GM12878 (cell line): ENCODE measurements around the gene BMERB1. TPM values are rescaled to one million over a fixed set of nuclear protein-coding genes. Genes with fewer than 3 reads are reported as not detected.
A peak's percentile ranks its signal among the peaks of the same experiment; 100 is the strongest.
"Not testable (repeated sequence)": the region's sequence is repeated elsewhere in the genome, so short reads cannot be mapped to it uniquely, and the experiment has no call there.

ENCODE experiments used
- ATAC-seq: fragments of 200-7000 bp; cut with Tn5 transposase; 3 replicates; pipeline ENCODE4 v1.9.1; 2020; ENCODE audit warnings: mild to moderate bottlenecking, moderate library complexity
- BruUV-seq: library from RNA; stranded (reverse); fragments of 400-500 nt; replicated peaks from 2 replicates; lab custom pipeline; 2021; lab: Mats Ljungman, UMichigan
- CTCF ChIA-PET: fragments of 300-600 bp; sonication (Branson Sonifier 250); formaldehyde crosslinking; extraction: SDS; loops from one replicate; lab custom pipeline; 2021; ENCODE audit warnings: inconsistent platforms; lab: Yijun Ruan, JAX
- POLR2A ChIA-PET: fragments of 350-600 bp; formaldehyde crosslinking; extraction: SDS; loops from one replicate; lab custom pipeline; 2021; ENCODE audit warnings: inconsistent platforms; lab: Charles Lee
- RAD21 ChIA-PET: fragments of 300-600 bp; sonication (Branson Sonifier 250); formaldehyde crosslinking; loops from one replicate; lab custom pipeline; 2023; ENCODE audit warnings: antibody characterized with exemption; ENCODE audit not compliant: unreplicated experiment; lab: Charles Lee
- SMC1A ChIA-PET: fragments of 300-600 bp; sonication (Branson Sonifier 250); formaldehyde crosslinking; loops from one replicate; lab custom pipeline; 2023; ENCODE audit not compliant: unreplicated experiment, uncharacterized antibody; lab: Charles Lee
- DNase-seq: peaks from one replicate; pipeline ENCODE4 v3.0.0-alpha.2; 2011; ENCODE audit warnings: low read depth, low spot score
- FAIRE-seq: peaks from 3 replicates; lab custom pipeline; 2011; peaks lifted over from hg19 to GRCh38; lab: Jason Lieb, UNC
- H2AFZ ChIP-seq: 2 replicates; pipeline ENCODE4 v1.6.0; 2011; ENCODE audit warnings: low read depth, low read length, control low read depth; ENCODE audit not compliant: control insufficient read depth
- H3K27ac ChIP-seq: 2 replicates; pipeline ENCODE4 v1.5.1; 2011; ENCODE audit warnings: control low read depth; ENCODE audit not compliant: control insufficient read depth, insufficient read depth
- H3K27me3 ChIP-seq, 2 experiments: replicated peaks in 1 of 2; 2 replicates each; pipeline versions ENCODE4 v1.6.0 to v1.6.1; 2011; ENCODE audit warnings: low read length in 1 of 2; ENCODE audit not compliant: control insufficient read depth in 2 of 2, insufficient read depth in 2 of 2
- H3K36me3 ChIP-seq, 2 experiments: 2 replicates each; pipeline ENCODE4 v1.5.1; 2011; ENCODE audit warnings: low read length in 1 of 2; ENCODE audit not compliant: control insufficient read depth in 2 of 2, insufficient read depth in 2 of 2
- H3K4me1 ChIP-seq: 2 replicates; pipeline ENCODE4 v1.6.1; 2011; ENCODE audit warnings: mild to moderate bottlenecking, low read length, moderate library complexity, mixed read lengths; ENCODE audit not compliant: control insufficient read depth, insufficient read depth
- H3K4me2 ChIP-seq: 2 replicates; pipeline ENCODE4 v1.6.0; 2011; ENCODE audit warnings: control low read depth; ENCODE audit not compliant: control insufficient read depth, insufficient read depth
- H3K4me3 ChIP-seq: fragments of 200-600 bp; sonication (generic); 2 replicates; pipeline ENCODE4 v1.5.1; 2016
- H3K79me2 ChIP-seq: 2 replicates; pipeline ENCODE4 v1.6.0; 2011; ENCODE audit warnings: low read length; ENCODE audit not compliant: control insufficient read depth, insufficient read depth
- H3K9ac ChIP-seq: 2 replicates; pipeline ENCODE4 v1.8.0; 2011; ENCODE audit warnings: low read length, control low read depth, mixed read lengths; ENCODE audit not compliant: control insufficient read depth, insufficient read depth
- H3K9me3 ChIP-seq: replicated peaks from 3 replicates; pipeline ENCODE4 v1.5.1; 2011; ENCODE audit warnings: mild to moderate bottlenecking, low read length; ENCODE audit not compliant: control insufficient read depth, insufficient read depth
- H4K20me1 ChIP-seq: 2 replicates; pipeline ENCODE4 v1.6.0; 2011; ENCODE audit not compliant: control insufficient read depth, insufficient read depth
- IKZF2 ChIP-seq, 2 experiments: fragments of 450-650 bp; IDR thresholded peaks; 2 replicates each; pipeline ENCODE4 v1.6.1; 2017; ENCODE audit warnings: mild to moderate bottlenecking in 2 of 2, moderate library complexity in 2 of 2
- MTA2 ChIP-seq: fragments of 450-650 bp; IDR thresholded peaks from 2 replicates; pipeline ENCODE4 v1.6.1; 2016; ENCODE audit warnings: low read depth, mild to moderate bottlenecking, moderate library complexity
- WGBS: methylation state at CpG from one replicate; pipeline ENCODE4 v1.1.6; 2016; ENCODE audit warnings: low lambda C conversion rate; ENCODE audit not compliant: insufficient replicate concordance, insufficient coverage; ENCODE audit errors: missing lambda C conversion rate; 5-methylcytosine and 5-hydroxymethylcytosine counted together
- in situ Hi-C: fragments of 300-500 bp; cut with MboI; formaldehyde crosslinking; loops from 9 replicates; pipeline ENCODE4 v1.14.3; 2018; ENCODE audit warnings: mixed read lengths
- intact Hi-C: fragments of 100-400 bp; cut with micrococcal nuclease; formaldehyde crosslinking; loops from one replicate; pipeline ENCODE4 v1.14.2; 2022; ENCODE audit not compliant: unreplicated experiment
- polyA plus RNA-seq, 11 experiments: library from polyadenylated mRNA; depleted of rRNA in 4 of 11; unstranded in 6 of 11; stranded (reverse) in 5 of 11; fragments of >200 nt; fragmentation: Nextera tagmentation in 4 of 11; fragmentation: Illumina TruSeq in 1 of 11; extraction: Ambion mirVana in 4 of 11; extraction: Trizol in 1 of 11; gene quantifications; 1 replicate in 1 of 11; 2 replicates in 10 of 11; pipeline versions ENCODE4 v1.2.1 to v1.2.3, GENCODE V29; 2011 to 2016; ENCODE audit warnings: inconsistent platforms in 2 of 11, missing spikeins in 2 of 11, low read depth in 1 of 11
- total RNA-seq, 4 experiments: library from RNA; depleted of rRNA in 3 of 4; stranded (reverse); fragments of >200 nt in 3 of 4; fragmentation: Illumina TruSeq in 1 of 4; extraction: Trizol in 1 of 4; gene quantifications; 2 replicates each; pipeline versions ENCODE4 v1.2.1 to v1.2.3, GENCODE V29; 2013 to 2021

BMERB1 gene
- total and polyA plus RNA-seq, 10 of the 15 experiments (the other 5 are each of a cell fraction or from before 2014, with no cell fraction given) = 0.05 to 0.68 (median 0.34) TPM

DNA sequence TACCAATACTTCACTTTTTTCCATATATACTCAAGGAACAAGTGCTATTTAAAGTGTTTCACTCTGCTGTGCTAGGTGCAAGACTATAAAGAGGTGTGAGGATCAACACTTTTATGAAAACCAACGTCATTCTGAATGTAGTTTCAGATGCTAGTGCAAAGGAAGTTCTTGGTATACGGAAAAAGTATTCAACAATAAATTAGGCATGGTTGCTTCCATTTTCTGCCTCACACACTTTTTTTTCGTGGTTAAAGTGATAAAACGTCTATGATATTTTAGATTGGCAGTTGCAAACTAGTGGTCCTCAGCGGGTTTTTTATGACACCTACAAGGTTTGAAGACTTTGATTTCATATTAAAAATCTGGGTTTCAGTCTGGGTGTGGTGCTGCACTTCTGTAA is 44.5 kb upstream of the BMERB1 start:
- in situ Hi-C loops, H3K27ac ChIP-seq, CTCF ChIA-PET, H4K20me1 ChIP-seq, H3K9ac ChIP-seq, H3K36me3 ChIP-seq, H3K4me3 ChIP-seq, BruUV-seq, POLR2A ChIA-PET, ATAC-seq, H3K27me3 ChIP-seq, intact Hi-C loops, H3K4me1 ChIP-seq, H3K4me2 ChIP-seq, DNase-seq, H3K79me2 ChIP-seq, FAIRE-seq, H2AFZ ChIP-seq, RAD21 ChIA-PET, H3K9me3 ChIP-seq, SMC1A ChIA-PET: not testable (repeated sequence)
- TF ChIP-seq IKZF2 (IDR thresholded peaks at IDR 0.05) (peak in 1 of 2 experiments; percentile 9; a peak in 1 of 4 replicates), MTA2 (0 out of 2 replicates have a peak, but pooled peaks have one; percentile 30)
- 27% methylated on average over 5 of the region's 5 CpGs for WGBS

DNA sequence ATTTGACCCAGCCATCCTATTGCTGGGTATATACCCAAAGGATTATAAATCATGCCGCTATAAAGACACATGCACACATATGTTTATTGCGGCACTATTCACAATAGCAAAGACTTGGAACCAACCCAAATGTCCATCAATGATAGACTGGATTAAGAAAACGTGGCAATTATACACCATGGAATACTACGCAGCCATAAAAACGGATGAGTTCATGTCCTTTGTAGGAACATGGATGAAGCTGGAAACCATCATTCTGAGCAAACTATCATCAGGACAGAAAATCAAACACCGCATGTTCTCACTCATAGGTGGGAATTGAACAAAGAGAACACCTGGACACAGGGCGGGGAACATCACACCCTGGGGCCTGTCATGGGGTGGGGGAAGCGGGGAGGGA is 41.4 kb upstream of the BMERB1 start:
- ATAC-seq, DNase-seq, H3K4me3 ChIP-seq, CTCF ChIA-PET, H3K9ac ChIP-seq, H3K4me2 ChIP-seq, H3K9me3 ChIP-seq, H3K27ac ChIP-seq, BruUV-seq, FAIRE-seq, H2AFZ ChIP-seq, H3K27me3 ChIP-seq, H3K79me2 ChIP-seq, H3K36me3 ChIP-seq, POLR2A ChIA-PET, RAD21 ChIA-PET, H3K4me1 ChIP-seq, intact Hi-C loops, SMC1A ChIA-PET, H4K20me1 ChIP-seq, in situ Hi-C loops: not testable (repeated sequence)
- 48% methylated on average over 8 of the region's 8 CpGs for WGBS

DNA sequence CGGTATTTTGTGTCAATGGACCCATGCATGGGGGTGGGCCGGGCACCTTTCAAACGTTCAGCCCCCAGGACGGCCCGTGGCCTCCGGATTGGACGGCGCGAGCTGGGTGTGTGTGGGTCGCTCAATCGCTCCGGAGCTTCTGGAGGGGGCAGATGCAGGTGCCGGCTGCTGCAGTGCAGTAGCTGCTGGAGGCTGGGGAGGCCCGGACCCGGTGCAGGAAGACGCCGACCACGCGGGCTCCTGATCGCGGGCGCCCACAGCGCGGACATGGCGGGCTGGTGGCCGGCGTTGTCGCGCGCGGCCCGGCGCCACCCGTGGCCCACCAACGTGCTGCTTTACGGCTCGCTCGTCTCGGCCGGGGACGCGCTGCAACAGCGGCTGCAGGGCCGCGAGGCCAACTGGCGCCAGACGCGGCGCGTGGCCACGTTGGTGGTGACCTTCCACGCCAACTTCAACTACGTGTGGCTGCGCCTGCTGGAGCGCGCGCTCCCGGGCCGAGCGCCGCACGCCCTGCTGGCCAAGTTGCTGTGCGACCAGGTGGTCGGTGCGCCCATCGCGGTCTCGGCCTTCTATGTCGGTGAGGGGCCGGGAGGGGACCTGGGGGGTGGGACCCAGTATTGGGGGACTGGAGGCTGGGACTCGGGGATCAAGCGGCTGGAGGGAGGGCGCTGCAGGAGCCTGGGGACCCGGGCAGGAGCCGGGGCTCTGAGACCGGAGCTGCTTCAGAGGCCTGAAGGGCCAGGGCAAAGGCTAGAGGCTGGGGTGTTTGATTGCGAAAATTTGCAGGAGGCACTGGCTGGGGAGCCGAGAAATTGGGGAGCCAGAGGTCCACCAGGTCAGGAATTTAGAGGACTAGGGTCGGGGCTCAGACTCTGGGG is 38.5 kb upstream of the BMERB1 start, which contains the start of gene MPV17L:
Gene MPV17L, plus strand, starts transcription at position 124 of the 878 bp plus-strand sequence. Its CDS starts 144 bp downstream, at position 268.
- H2AFZ ChIP-seq = peak within 1 kb of the TSS; percentile 29; the same call in 1 of the 2 replicates
- RAD21 ChIA-PET, H3K4me1 ChIP-seq, intact Hi-C loops, ATAC-seq, FAIRE-seq, H3K79me2 ChIP-seq, H3K27me3 ChIP-seq, SMC1A ChIA-PET, BruUV-seq, CTCF ChIA-PET, H3K4me3 ChIP-seq, H3K9ac ChIP-seq, DNase-seq, in situ Hi-C loops, H3K9me3 ChIP-seq, H3K27ac ChIP-seq, H4K20me1 ChIP-seq, POLR2A ChIA-PET, H3K36me3 ChIP-seq: not testable (repeated sequence)
- WGBS = 29% methylated on average over 48 of the region's 79 CpGs
- peak within 1 kb of the TSS; percentile 30 for H3K4me2 ChIP-seq
